Kidney (tissue), 14 donors: ENCODE data around the gene CALU. TPM values are rescaled to one million over a fixed set of nuclear protein-coding genes. Genes with fewer than 3 reads are reported as not detected.

Experiments
- DNase-seq, 5 donors: peaks; one replicate each; pipeline ENCODE4 v3.0.0-alpha.2; 2013 to 2020
- FAIRE-seq: peaks from 2 replicates; lab custom pipeline; 2012; peaks lifted over from hg19 to GRCh38; lab: Jason Lieb, UNC
- H3K27ac ChIP-seq, 2 donors: one replicate each; pipeline ENCODE4 v1.7.0; 2013; ENCODE audit warnings: low read depth in 2 of 2, low read length in 2 of 2, inconsistent platforms in 1 of 2
- H3K27me3 ChIP-seq: one replicate; pipeline ENCODE4 v1.7.1; 2013; ENCODE audit warnings: low read length, inconsistent platforms; ENCODE audit not compliant: control insufficient read depth, insufficient read depth
- H3K36me3 ChIP-seq, 3 donors: one replicate each; pipeline versions ENCODE4 v1.7.0 to v1.7.1; 2013; ENCODE audit warnings: low read length in 3 of 3, control low read depth in 1 of 3, inconsistent platforms in 1 of 3; ENCODE audit not compliant: insufficient read depth in 3 of 3, control insufficient read depth in 2 of 3
- H3K4me1 ChIP-seq, 3 donors: one replicate each; pipeline versions ENCODE4 v1.7.0 to v1.7.1; 2013; ENCODE audit warnings: low read length in 3 of 3, inconsistent platforms in 1 of 3, low read depth in 1 of 3; ENCODE audit not compliant: control insufficient read depth in 2 of 3, insufficient read depth in 2 of 3
- H3K4me3 ChIP-seq, 3 donors: one replicate each; pipeline versions ENCODE4 v1.7.0 to v1.8.1; 2013; ENCODE audit warnings: low read length in 3 of 3, control low read depth in 1 of 3, inconsistent platforms in 1 of 3
- H3K9ac ChIP-seq, 3 donors: one replicate each; pipeline versions ENCODE4 v1.7.0 to v1.7.1; 2013; ENCODE audit warnings: low read length in 3 of 3, control low read depth in 1 of 3, inconsistent platforms in 1 of 3
- H3K9me3 ChIP-seq, 3 donors: one replicate each; pipeline versions ENCODE4 v1.7.0 to v1.7.1; 2013; ENCODE audit warnings: low read length in 3 of 3, control low read depth in 1 of 3, inconsistent platforms in 1 of 3; ENCODE audit not compliant: control insufficient read depth in 2 of 3, insufficient read depth in 1 of 3
- CTCF ChIP-seq: IDR thresholded peaks from 3 replicates; pipeline ENCODE4 v1.5.1; 2012; ENCODE audit warnings: mild to moderate bottlenecking, moderate library complexity, borderline replicate concordance; ENCODE audit not compliant: insufficient read depth; ENCODE audit errors: extremely low read depth
- intact Hi-C: fragments of 100-400 bp; cut with DNase I; formaldehyde crosslinking; loops from one replicate; pipeline ENCODE4 v1.11.1; 2022
- polyA plus RNA-seq: library from polyadenylated mRNA; stranded (reverse); fragments of 350-450 nt; fragmentation: Illumina TruSeq; extraction: RNeasy Lipid Tissue Mini Kit (QIAGEN cat#74804); gene quantifications from one replicate; pipeline ENCODE4 v1.2.3, GENCODE V29; 2014; ENCODE audit warnings: low read depth, low replicate concordance; ENCODE audit not compliant: insufficient read depth
- total RNA-seq: library from RNA; stranded (reverse); fragmentation: NEBNext Ultra II Directional; extraction: Animal tissue kit (Norgen Biotek cat#: 25700); gene quantifications from one replicate; pipeline ENCODE4 v1.2.1, GENCODE V29; 2021
- donor health status: control.
- donor health status: control.
- donor health status: control.
- donor health status: control.
- donor health status: control.
- donor health status: DM: yes; HTN: yes; CAD: no.
- donor health status: Normal renal cell carcinoma (clear cell type).

CALU gene
- total and polyA plus RNA-seq, 2 donors from 2014 or later, result 32.9 to 75.1 TPM

GRCh38 chr7:128733278-128733645, 5.9 kb upstream of the CALU start:
- Histone ChIP-seq H3K27me3 (no peaks in the 10 kb centered on the region), H3K36me3 (no peaks in the 10 kb centered on the region), H3K9ac (no peak overlapping the region), H3K9me3 (no peaks in the 10 kb centered on the region), H3K27ac (no peak overlapping the region), H3K4me1 (no peaks in the 10 kb centered on the region), H3K4me3 (no peak overlapping the region)
- no peak for TF ChIP-seq CTCF
- FAIRE-seq, result no peak
- intact Hi-C loops, result no loop called here
- DNase-seq, result no peak

- Histone ChIP-seq H3K4me1 (peaks cover 0 to 4% (median 2%) of the 10 kb centered on the region in 3 donors), H3K36me3 (no peaks in the 10 kb centered on the region), H3K4me3 (no peak overlapping the region), H3K9ac (no peak overlapping the region), H3K27me3 (no peaks in the 10 kb centered on the region), H3K27ac (no peak overlapping the region), H3K9me3 (no peaks in the 10 kb centered on the region)
- FAIRE-seq (no peak), DNase-seq (no peak)
- TF ChIP-seq CTCF, result no peak
- intact Hi-C loops, result no loop called here
These were observed 4.3 kb upstream of the CALU start for GRCh38 chr7:128734890-128735289.

- Histone ChIP-seq H3K9ac (no peak overlapping the region), H3K36me3 (no peaks in the 10 kb centered on the region), H3K27me3 (no peaks in the 10 kb centered on the region), H3K4me1 (peaks cover 2 to 9% (median 8%) of the 10 kb centered on the region in 3 donors), H3K27ac (no peak overlapping the region), H3K4me3 (no peak overlapping the region), H3K9me3 (no peaks in the 10 kb centered on the region)
- no peak for FAIRE-seq
- no peak for TF ChIP-seq CTCF
- intact Hi-C loops, result no loop called here
- peak in 4 of 5 donors; percentile 34 to 64 (median 60) for DNase-seq
These were observed 3.7 kb upstream of the CALU start for GRCh38 chr7:128735436-128735835.

GRCh38 chr7:128737441-128737840, 1.7 kb upstream of the CALU start:
- no peak for DNase-seq
- intact Hi-C loops, result no loop called here
- TF ChIP-seq CTCF, result no peak
- H3K4me1 ChIP-seq, result peaks cover 2 to 17% (median 10%) of the 10 kb centered on the region in 3 donors
- H3K9ac ChIP-seq, result no peak overlapping the region
- FAIRE-seq, result no peak
- no peaks in the 10 kb centered on the region for H3K27me3 ChIP-seq
- H3K4me3 ChIP-seq, result no peak overlapping the region
- H3K9me3 ChIP-seq, result no peaks in the 10 kb centered on the region
- H3K36me3 ChIP-seq, result no peaks in the 10 kb centered on the region
- H3K27ac ChIP-seq, result no peak overlapping the region
